HepG2 (cell line): Measurements from ENCODE around the gene UNC79. TPM values are rescaled to one million over a fixed set of nuclear protein-coding genes. Genes with fewer than 3 reads are reported as not detected.

ENCODE experiments used
- ATAC-seq: fragments of 200-7000 bp; cut with Tn5 transposase; 3 replicates; pipeline ENCODE4 v1.9.1; 2020; ENCODE audit warnings: mild to moderate bottlenecking, moderate library complexity
- BruUV-seq: library from RNA; stranded (reverse); fragments of 400-500 nt; replicated peaks from 2 replicates; lab custom pipeline; 2021; lab: Mats Ljungman, UMichigan
- CTCF ChIA-PET: fragments of 300-600 bp; formaldehyde crosslinking; extraction: SDS; loops from one replicate; lab custom pipeline; 2021; ENCODE audit warnings: low total read pairs, inconsistent platforms, low intra/inter-chr PET ratio; lab: Yijun Ruan, JAX
- POLR2A ChIA-PET: fragments of 350-600 bp; sonication (Branson Sonifier 250); formaldehyde crosslinking; loops from one replicate; lab custom pipeline; 2020; ENCODE audit warnings: antibody characterized with exemption, inconsistent platforms; lab: Yijun Ruan, JAX
- DNase-seq: peaks from one replicate; pipeline ENCODE4 v3.0.0-alpha.2; 2015; ENCODE audit warnings: low spot score
- FAIRE-seq: peaks from 3 replicates; lab custom pipeline; 2011; peaks lifted over from hg19 to GRCh38; lab: Jason Lieb, UNC
- H2AFZ ChIP-seq: one replicate; pipeline ENCODE4 v1.6.1; 2011; ENCODE audit warnings: low read length, inconsistent platforms
- H3K27ac ChIP-seq: fragments of 300-600 bp; 3 replicates; pipeline ENCODE4 v1.8.0; 2011; ENCODE audit warnings: mixed run types, mild to moderate bottlenecking, mixed read lengths, low read length, inconsistent platforms; ENCODE audit not compliant: insufficient read depth; ENCODE audit errors: extremely low read length
- H3K27me3 ChIP-seq, 2 experiments: fragments of 200-600 bp in 1 of 2; 2 replicates in 1 of 2; 3 replicates in 1 of 2; pipeline versions ENCODE4 v1.6.0 to v1.8.0; 2011; ENCODE audit warnings: low read length in 2 of 2, mild to moderate bottlenecking in 2 of 2, moderate library complexity in 2 of 2, inconsistent platforms in 1 of 2; ENCODE audit not compliant: insufficient read depth in 2 of 2, control insufficient read depth in 1 of 2
- H3K36me3 ChIP-seq, 2 experiments: fragments of 200-600 bp in 1 of 2; replicated peaks in 1 of 2; 2 replicates in 1 of 2; 3 replicates in 1 of 2; pipeline versions ENCODE4 v1.5.1 to v1.8.0; 2011; ENCODE audit warnings: low read length in 2 of 2, inconsistent platforms in 1 of 2; ENCODE audit not compliant: insufficient read depth in 2 of 2, control insufficient read depth in 1 of 2
- H3K4me1 ChIP-seq: 2 replicates; pipeline ENCODE4 v1.5.1; 2012; ENCODE audit warnings: low read length, inconsistent platforms; ENCODE audit not compliant: insufficient read depth
- H3K4me2 ChIP-seq: 2 replicates; pipeline ENCODE4 v1.6.0; 2011; ENCODE audit warnings: low read depth, low read length, inconsistent platforms
- H3K4me3 ChIP-seq, 3 experiments: fragments of 200-600 bp in 1 of 3; sonication (generic), shearing (Covaris generic) in 1 of 3; replicated peaks in 1 of 3; 2 replicates each; pipeline ENCODE4 v1.5.1; 2011 to 2016; ENCODE audit warnings: low read length in 3 of 3, inconsistent platforms in 2 of 3, low read depth in 2 of 3, mild to moderate bottlenecking in 2 of 3, control low read depth in 1 of 3, mixed read lengths in 1 of 3; ENCODE audit not compliant: insufficient read depth in 1 of 3
- H3K79me2 ChIP-seq: one replicate; pipeline ENCODE4 v1.6.1; 2011; ENCODE audit warnings: low read length, inconsistent platforms; ENCODE audit not compliant: insufficient read depth
- H3K9ac ChIP-seq: 2 replicates; pipeline ENCODE4 v1.6.0; 2011; ENCODE audit warnings: mild to moderate bottlenecking, low read depth, low read length, inconsistent platforms; ENCODE audit not compliant: insufficient read depth
- H3K9me3 ChIP-seq: 2 replicates; pipeline ENCODE4 v1.5.1; 2012; ENCODE audit warnings: mild to moderate bottlenecking, low read length
- H4K20me1 ChIP-seq: 2 replicates; pipeline ENCODE4 v1.6.0; 2011; ENCODE audit warnings: inconsistent platforms, mild to moderate bottlenecking, low read length, moderate library complexity; ENCODE audit not compliant: insufficient read depth
- ARNT2 ChIP-seq: sonication (generic); formaldehyde crosslinking; IDR thresholded peaks from 2 replicates; pipeline ENCODE4 v1.8.0; 2022; ENCODE audit warnings: mild to moderate bottlenecking, low read depth, missing genetic modification reagents, moderate library complexity
- FOXP4 ChIP-seq: sonication (generic); formaldehyde crosslinking; IDR thresholded peaks from 2 replicates; pipeline ENCODE4 v1.4.0; 2020; ENCODE audit warnings: missing genetic modification reagents
- GMEB1 ChIP-seq: sonication (generic); formaldehyde crosslinking; IDR thresholded peaks from 2 replicates; pipeline ENCODE4 v1.5.1; 2020; ENCODE audit warnings: missing genetic modification reagents, mild to moderate bottlenecking, borderline replicate concordance
- GPN1 ChIP-seq: sonication (generic); formaldehyde crosslinking; IDR thresholded peaks from 2 replicates; pipeline ENCODE4 v1.5.1; 2020; ENCODE audit warnings: missing genetic modification reagents, borderline replicate concordance
- HNRNPH1 ChIP-seq: fragments of 200-400 bp; formaldehyde crosslinking; optimal IDR thresholded peaks from 2 replicates; pipeline ENCODE3; 2017; ENCODE audit warnings: mild to moderate bottlenecking, low read depth, low read length
- KDM5B ChIP-seq: sonication (generic); formaldehyde crosslinking; IDR thresholded peaks from 2 replicates; pipeline ENCODE4 v1.4.0; 2020; ENCODE audit warnings: missing genetic modification reagents, mild to moderate bottlenecking, borderline replicate concordance
- NR2F2 ChIP-seq: IDR thresholded peaks from 2 replicates; pipeline ENCODE4 v1.6.1; 2012; ENCODE audit warnings: low read depth, inconsistent platforms, borderline replicate concordance
- PAX8 ChIP-seq: sonication (generic); formaldehyde crosslinking; IDR thresholded peaks from 2 replicates; pipeline ENCODE4 v1.8.0; 2022; ENCODE audit warnings: mild to moderate bottlenecking, missing genetic modification reagents, borderline replicate concordance
- RAD51 ChIP-seq: fragments of 450-650 bp; IDR thresholded peaks from 2 replicates; pipeline ENCODE4 v1.6.1; 2016; ENCODE audit warnings: borderline replicate concordance
- SP1 ChIP-seq, 2 experiments: fragments of 450-650 bp in 1 of 2; sonication (generic) in 1 of 2; formaldehyde crosslinking in 1 of 2; IDR thresholded peaks; 2 replicates each; pipeline versions ENCODE4 v1.4.0 to v1.6.1; 2016 to 2020; ENCODE audit warnings: missing genetic modification reagents in 1 of 2
- TEAD3 ChIP-seq: optimal IDR thresholded peaks from 2 replicates; pipeline ENCODE3; 2016; ENCODE audit warnings: borderline replicate concordance
- TFE3 ChIP-seq: IDR thresholded peaks from 2 replicates; pipeline ENCODE4 v1.6.1; 2016
- ZBTB10 ChIP-seq: sonication (generic); formaldehyde crosslinking; IDR thresholded peaks from 2 replicates; pipeline ENCODE4 v1.4.0; 2020; ENCODE audit warnings: missing genetic modification reagents, borderline replicate concordance
- ZBTB8A ChIP-seq: sonication (generic); formaldehyde crosslinking; IDR thresholded peaks from 2 replicates; pipeline ENCODE4 v1.4.0; 2020; ENCODE audit warnings: mild to moderate bottlenecking, low read depth, missing genetic modification reagents, borderline replicate concordance
- ZNF251 ChIP-seq: sonication (generic); formaldehyde crosslinking; IDR thresholded peaks from 2 replicates; pipeline ENCODE4 v1.9.0; 2021; ENCODE audit warnings: mild to moderate bottlenecking, missing genetic modification reagents
- ZNF30 ChIP-seq: sonication (generic); formaldehyde crosslinking; IDR thresholded peaks from 2 replicates; pipeline ENCODE4 v1.5.0; 2020; ENCODE audit warnings: mild to moderate bottlenecking, missing genetic modification reagents
- ZNF33A ChIP-seq: sonication (generic); formaldehyde crosslinking; IDR thresholded peaks from 2 replicates; pipeline ENCODE4 v1.5.1; 2020; ENCODE audit warnings: missing genetic modification reagents, mild to moderate bottlenecking, moderate library complexity, borderline replicate concordance
- ZNF674 ChIP-seq: sonication (generic); formaldehyde crosslinking; IDR thresholded peaks from 2 replicates; pipeline ENCODE4 v1.5.0; 2020; ENCODE audit warnings: low read depth, mild to moderate bottlenecking, missing genetic modification reagents
- in situ Hi-C: cut with HindIII; loops from 2 replicates; pipeline ENCODE4 v1.10.0; 2017; ENCODE audit warnings: low pct_unique_long_range_greater_than_20kb; ENCODE audit not compliant: extremely low pct_ligation_motif_present
- intact Hi-C: fragments of 100-400 bp; cut with micrococcal nuclease; formaldehyde crosslinking; loops from one replicate; pipeline ENCODE4 v1.10.0; 2022; ENCODE audit not compliant: unreplicated experiment
- polyA plus RNA-seq, 8 experiments: library from polyadenylated mRNA; depleted of rRNA in 3 of 8; stranded (reverse) in 7 of 8; unstranded in 1 of 8; fragments of >200 nt; fragmentation: Illumina TruSeq in 4 of 8; extraction: Trizol in 4 of 8; gene quantifications; 2 replicates each; pipeline versions ENCODE4 v1.2.1 to v1.2.3, GENCODE V29; 2011 to 2016; ENCODE audit warnings: low read depth in 4 of 8, missing spikeins in 1 of 8, mixed read lengths in 1 of 8; ENCODE audit not compliant: insufficient read depth in 1 of 8
- total RNA-seq, 5 experiments: library from RNA; depleted of rRNA; stranded (reverse); fragments of >200 nt; fragmentation: Illumina TruSeq; extraction: Trizol; gene quantifications; 2 replicates each; pipeline ENCODE4 v1.2.3, GENCODE V29; 2016; ENCODE audit warnings: low read depth in 1 of 5

UNC79 gene
- total and polyA plus RNA-seq, 2 of the 13 experiments (the other 11 are each of a cell fraction or from before 2014, with no cell fraction given), result under 0.01 TPM; not detected in 1

- ATAC-seq, result no peak
- H3K9me3 ChIP-seq, result 0 out of 2 replicates have a peak, but pooled peaks cover 9% of the 10 kb centered on the region
- intact Hi-C loops, result no loop called here
- TF ChIP-seq ZBTB10 (CRISPR knock-in tag) (no peak), NR2F2 (no peak), ARNT2 (CRISPR knock-in tag) (no peak), ZNF251 (CRISPR knock-in tag) (no peak), ZNF33A (CRISPR knock-in tag) (no peak), TEAD3 (no peak), ZNF674 (CRISPR knock-in tag) (no peak), GPN1 (CRISPR knock-in tag) (no peak), ZNF30 (no peak), TFE3 (CRISPR knock-in tag) (no peak), SP1 (IDR thresholded peaks at IDR 0.05) (no peak), SP1 (CRISPR knock-in tag; IDR thresholded peaks at IDR 0.05) (no peak), FOXP4 (CRISPR knock-in tag) (no peak), HNRNPH1 (no peak), PAX8 (CRISPR knock-in tag) (no peak), GMEB1 (no peak), KDM5B (CRISPR knock-in tag) (no peak), ZBTB8A (CRISPR knock-in tag) (no peak), RAD51 (no peak)
Measured at GRCh38 chr14:93398491-93398890, 32.2 kb upstream of the UNC79 start.

More at GRCh38 chr14:93398491-93398890, 32.2 kb upstream of the UNC79 start:
- Histone ChIP-seq H3K9ac (no peak overlapping the region), H3K27ac (no peak overlapping the region), H3K36me3 (no peaks in the 10 kb centered on the region), H4K20me1 (no peaks in the 10 kb centered on the region), H3K4me2 (no peak overlapping the region), H3K79me2 (no peaks in the 10 kb centered on the region), H3K27me3 (no peaks in the 10 kb centered on the region), H3K4me1 (no peaks in the 10 kb centered on the region), H2AFZ (no peak overlapping the region), H3K4me3 (no peak overlapping the region)
- in situ Hi-C loops, result no loop called here
- ChIA-PET CTCF (no interaction called here), POLR2A (no interaction called here)
- no peak for DNase-seq
- FAIRE-seq, result no peak
- no TSS peak for BruUV-seq
